GM10248 (cell line): Measurements from ENCODE around the gene RGL3.
"Not testable (repeated sequence)": the region's sequence is repeated elsewhere in the genome, so short reads cannot be mapped to it uniquely, and the experiment has no call there.

Source experiments
- CTCF ChIA-PET: fragments of 300-600 bp; sonication (Branson Sonifier 250); formaldehyde crosslinking; extraction: SDS; loops from one replicate; lab custom pipeline; 2021; ENCODE audit warnings: antibody characterized with exemption; lab: Yijun Ruan, JAX
- POLR2A ChIA-PET: fragments of 350-650 bp; sonication (Branson Sonifier 250); formaldehyde crosslinking; extraction: SDS; loops from one replicate; lab custom pipeline; 2020; ENCODE audit warnings: antibody characterized with exemption; lab: Yijun Ruan, JAX
- DNase-seq: peaks from one replicate; pipeline ENCODE4 v3.0.0; 2012; ENCODE audit errors: extremely low spot score
- TF ChIP-seq, protein P1 (sequence below): IDR thresholded peaks from 2 replicates; pipeline ENCODE4 v1.5.1; 2012; ENCODE audit warnings: mild to moderate bottlenecking, low read depth; ENCODE audit errors: extremely low read depth, missing control alignments, control extremely low read depth

The RGL3 gene

DNA sequence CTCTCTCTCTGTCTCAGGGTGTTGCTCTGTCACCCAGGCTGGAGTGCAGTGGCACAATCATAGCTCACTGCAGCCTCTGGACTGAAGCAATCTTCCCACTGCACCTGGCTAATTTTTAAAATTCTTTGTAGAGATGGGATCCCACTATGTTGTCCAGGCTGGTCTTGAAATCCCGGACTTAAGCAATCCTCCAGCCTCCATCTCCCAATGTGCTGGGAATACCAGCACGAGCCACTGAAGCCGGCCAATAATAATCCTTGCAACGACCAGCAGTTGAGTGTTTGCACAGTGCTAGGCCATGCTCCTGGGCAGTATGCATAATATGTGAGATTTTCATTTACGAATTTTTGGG is 34.4 kb downstream of the RGL3 start:
- TF ChIP-seq, protein P1, sequence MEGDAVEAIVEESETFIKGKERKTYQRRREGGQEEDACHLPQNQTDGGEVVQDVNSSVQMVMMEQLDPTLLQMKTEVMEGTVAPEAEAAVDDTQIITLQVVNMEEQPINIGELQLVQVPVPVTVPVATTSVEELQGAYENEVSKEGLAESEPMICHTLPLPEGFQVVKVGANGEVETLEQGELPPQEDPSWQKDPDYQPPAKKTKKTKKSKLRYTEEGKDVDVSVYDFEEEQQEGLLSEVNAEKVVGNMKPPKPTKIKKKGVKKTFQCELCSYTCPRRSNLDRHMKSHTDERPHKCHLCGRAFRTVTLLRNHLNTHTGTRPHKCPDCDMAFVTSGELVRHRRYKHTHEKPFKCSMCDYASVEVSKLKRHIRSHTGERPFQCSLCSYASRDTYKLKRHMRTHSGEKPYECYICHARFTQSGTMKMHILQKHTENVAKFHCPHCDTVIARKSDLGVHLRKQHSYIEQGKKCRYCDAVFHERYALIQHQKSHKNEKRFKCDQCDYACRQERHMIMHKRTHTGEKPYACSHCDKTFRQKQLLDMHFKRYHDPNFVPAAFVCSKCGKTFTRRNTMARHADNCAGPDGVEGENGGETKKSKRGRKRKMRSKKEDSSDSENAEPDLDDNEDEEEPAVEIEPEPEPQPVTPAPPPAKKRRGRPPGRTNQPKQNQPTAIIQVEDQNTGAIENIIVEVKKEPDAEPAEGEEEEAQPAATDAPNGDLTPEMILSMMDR: no peak
- ChIA-PET CTCF (interaction anchor here (0.8 to 2.8 kb wide), 6 partner anchors 10 to 98 kb away, joined by 3 to 19 read pairs (median 9); partner anchors contain the start of genes ODAD3, PRKCSH and SWSAP1), POLR2A (interaction anchor here (0.6 kb wide), 1 partner anchor 1768 kb away, joined by 5 read pairs; no protein-coding TSS in a partner anchor)
- no peak for DNase-seq

- TF ChIP-seq, protein P1: no peak
- POLR2A ChIA-PET: interaction anchor here (0.9 kb wide), 1 partner anchor 9 kb away, joined by 3 read pairs; the partner anchor contains the start of gene SWSAP1
- CTCF ChIA-PET: interaction anchor here (0.7 to 4.1 kb wide), 22 partner anchors 8 to 291 kb away, joined by 3 to 50 read pairs (median 5); partner anchors contain the start of genes ODAD3, PRKCSH, RAB3D and RGL3
- DNase-seq: no peak
Measured at GRCh38 chr19:11383706-11384048, 35.4 kb downstream of the RGL3 start.

GRCh38 chr19:11382898-11383705 is 36.0 kb downstream of the RGL3 start:
- CTCF ChIA-PET: interaction anchor here (0.7 to 4.1 kb wide), 25 partner anchors 8 to 290 kb away, joined by 3 to 50 read pairs (median 4); partner anchors contain the start of genes ODAD3, PRKCSH, RAB3D and RGL3
- TF ChIP-seq, protein P1: peak; percentile 77
- DNase-seq: peak; percentile 67
- POLR2A ChIA-PET: interaction anchor here (0.5 to 0.9 kb wide), 3 partner anchors 8 to 817 kb away, joined by 3 to 5 read pairs (median 4); partner anchors contain the start of genes KRI1 and SWSAP1

GRCh38 chr19:11380653-11381537 is 38.2 kb downstream of the RGL3 start:
- peak; percentile 98 for DNase-seq
- CTCF ChIA-PET: interaction anchor here (0.6 to 4.1 kb wide), 50 partner anchors 8 to 230 kb away, joined by 3 to 50 read pairs (median 5); partner anchors contain the start of genes CCDC159, ELAVL3, ELOF1 and ODAD3
- POLR2A ChIA-PET: interaction anchor here (0.6 to 1.3 kb wide), 7 partner anchors 35 to 102 kb away, joined by 3 to 6 read pairs (median 4); partner anchors contain the start of genes CCDC159, ODAD3, PRKCSH and TMEM205
- TF ChIP-seq, protein P1: peak; percentile 67

DNA sequence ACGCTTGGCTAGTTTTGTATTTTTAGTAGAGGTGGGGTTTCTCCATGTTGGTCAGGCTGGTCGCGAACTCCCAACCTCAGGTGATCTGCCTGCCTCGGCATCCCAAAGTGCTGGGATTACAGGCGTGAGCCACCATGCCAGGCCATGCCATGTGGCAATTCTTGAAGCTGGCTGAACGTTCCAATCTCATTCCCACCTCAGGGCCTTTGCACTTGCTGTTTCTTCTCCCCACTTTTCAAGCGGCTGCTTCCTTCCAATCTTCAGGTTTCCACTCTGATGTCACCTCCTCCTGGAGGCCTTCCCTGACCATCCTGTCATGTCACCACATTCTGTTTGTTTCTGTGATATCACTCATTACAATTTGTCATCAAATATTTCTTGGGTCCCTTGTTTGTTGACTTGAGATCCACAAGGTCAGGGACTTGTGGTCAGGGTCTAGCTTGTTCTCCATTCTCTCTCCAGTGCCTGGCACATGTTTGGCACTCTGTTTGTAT is 39.2 kb downstream of the RGL3 start:
- POLR2A ChIA-PET: no interaction called here
- TF ChIP-seq, protein P1: no peak
- no peak for DNase-seq
- CTCF ChIA-PET: interaction anchor here (1.0 to 4.1 kb wide), 12 partner anchors 11 to 205 kb away, joined by 3 to 50 read pairs (median 10); partner anchors contain the start of genes CCDC159, ELAVL3, ELOF1 and ODAD3

GRCh38 chr19:11379269-11379845 is 39.8 kb downstream of the RGL3 start:
- POLR2A ChIA-PET, DNase-seq: not testable (repeated sequence)
- CTCF ChIA-PET: interaction anchor here (1.0 to 2.8 kb wide), 5 partner anchors 11 to 206 kb away, joined by 3 to 28 read pairs (median 10); partner anchors contain the start of genes ELAVL3 and ELOF1
